H7 (cell line): ENCODE results near the gene SERPINA6. TPM values are rescaled to one million over a fixed set of nuclear protein-coding genes. Genes with fewer than 3 reads are reported as not detected.
"Not testable (repeated sequence)": the region's sequence is repeated elsewhere in the genome, so short reads cannot be mapped to it uniquely, and the experiment has no call there.

Experiments
- DNase-seq: peaks from one replicate; pipeline ENCODE4 v3.0.0; 2012
- H3K27me3 ChIP-seq: 2 replicates; pipeline ENCODE4 v1.6.0; 2011; ENCODE audit warnings: mild to moderate bottlenecking, low read length; ENCODE audit not compliant: control insufficient read depth, insufficient read depth
- H3K36me3 ChIP-seq: replicated peaks from 2 replicates; pipeline ENCODE4 v1.5.1; 2011; ENCODE audit warnings: low read length; ENCODE audit not compliant: control insufficient read depth, insufficient read depth
- H3K4me3 ChIP-seq: 2 replicates; pipeline ENCODE4 v1.5.1; 2011; ENCODE audit warnings: low read depth, mild to moderate bottlenecking, control low read depth, low read length, moderate library complexity; ENCODE audit not compliant: insufficient read depth
- total RNA-seq: library from RNA; depleted of rRNA; stranded (reverse); fragments of >200 nt; shearing (Covaris generic); gene quantifications from 2 replicates; pipeline ENCODE4 v1.2.3, GENCODE V29; 2014; rRNA removed

Gene SERPINA6
- total RNA-seq, 1 experiment from 2014 or later, result not detected

- Histone ChIP-seq H3K4me3 (no peak overlapping the region), H3K36me3 (no peaks in the 10 kb centered on the region), H3K27me3 (no peaks in the 10 kb centered on the region)
- no peak for DNase-seq
These were observed 44.4 kb downstream of the SERPINA6 start for GRCh38 chr14:94278731-94279130.

GRCh38 chr14:94276898-94277561 is 46.1 kb downstream of the SERPINA6 start:
- H3K36me3 ChIP-seq, DNase-seq, H3K4me3 ChIP-seq, H3K27me3 ChIP-seq: not testable (repeated sequence)

DNA sequence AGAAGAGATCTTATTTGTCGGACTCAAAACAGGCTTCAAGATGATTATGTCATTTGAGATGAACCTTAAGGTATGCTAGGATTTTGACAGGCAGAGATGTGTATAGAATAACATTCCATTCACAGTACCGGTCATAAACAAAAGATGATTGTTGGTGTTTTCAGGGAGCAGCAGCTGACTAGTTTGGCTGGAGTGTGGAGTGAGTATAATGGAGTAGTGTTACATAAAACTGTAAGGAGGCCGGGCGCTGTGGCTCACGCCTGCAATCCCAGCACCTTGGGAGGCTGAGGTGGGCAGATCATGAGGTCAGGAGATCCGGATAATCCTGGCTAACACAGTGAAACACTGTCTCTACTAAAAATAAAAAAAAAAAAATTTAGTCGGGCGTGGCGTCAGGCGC is 54.0 kb downstream of the SERPINA6 start:
- H3K27me3 ChIP-seq, result no peaks in the 10 kb centered on the region
- DNase-seq, result no peak
- no peaks in the 10 kb centered on the region for H3K36me3 ChIP-seq
- no peak overlapping the region for H3K4me3 ChIP-seq

GRCh38 chr14:94268582-94268981 is 54.6 kb downstream of the SERPINA6 start:
- not testable (repeated sequence) for H3K27me3 ChIP-seq, H3K4me3 ChIP-seq, H3K36me3 ChIP-seq, DNase-seq

DNA sequence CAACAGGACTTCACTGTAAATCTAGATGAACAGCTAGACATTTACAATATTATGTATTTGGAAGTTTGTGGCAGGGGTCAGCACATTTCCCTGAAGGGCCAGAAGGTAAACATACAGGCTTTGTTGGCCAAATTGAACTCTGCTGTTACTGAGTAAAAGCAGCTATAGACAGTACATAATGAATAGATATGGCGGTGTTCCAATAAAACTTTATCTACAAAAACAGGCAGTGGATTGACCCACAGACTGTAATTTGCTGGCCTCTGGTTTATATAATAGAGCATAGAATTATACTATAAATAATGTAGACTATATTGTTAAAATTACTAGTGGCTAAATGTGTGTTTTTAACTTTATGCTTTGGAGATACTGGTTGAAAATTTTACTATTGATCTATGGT is 55.8 kb downstream of the SERPINA6 start:
- H3K4me3 ChIP-seq, result no peak overlapping the region
- DNase-seq, result no peak

DNA sequence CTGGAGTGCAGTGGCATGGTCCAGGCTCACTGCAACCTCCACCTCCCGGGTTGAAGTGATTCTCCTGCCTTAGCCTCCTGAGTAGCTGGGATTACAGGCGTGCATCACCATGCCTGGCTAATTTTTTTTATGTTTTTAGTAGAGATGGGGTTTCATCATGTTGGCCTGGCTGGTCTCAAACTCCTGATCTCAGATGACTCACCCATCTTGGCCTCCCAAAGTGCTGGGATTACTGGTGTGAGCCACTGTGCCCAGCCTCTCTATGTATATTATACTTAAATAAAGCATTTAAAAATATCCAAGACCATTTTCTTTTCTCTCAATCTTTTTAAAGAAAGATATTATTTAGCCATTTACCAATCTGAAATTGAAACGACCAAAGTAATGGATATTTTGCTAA is 58.9 kb downstream of the SERPINA6 start:
- not testable (repeated sequence) for H3K36me3 ChIP-seq, H3K27me3 ChIP-seq, H3K4me3 ChIP-seq, DNase-seq

More for the DNA sequence above, 55.8 kb downstream of the SERPINA6 start:
- Histone ChIP-seq H3K27me3 (no peaks in the 10 kb centered on the region), H3K36me3 (no peaks in the 10 kb centered on the region)

Other genes with a start within 250 kb of the SERPINA6 start
- 198 and 211 TPM in 2 replicates for gene DDX24, start 242.1 kb downstream of the SERPINA6 start, total RNA-seq
- gene IFI27L1, start 242.0 kb downstream of the SERPINA6 start, total RNA-seq, result 14.3 and 16.4 TPM in 2 replicates
- gene IFI27, start 212.6 kb downstream of the SERPINA6 start, total RNA-seq, result 0.62 TPM in 1 of 2 replicates, not detected in the other
- gene IFI27L2, start 193.7 kb downstream of the SERPINA6 start, total RNA-seq, result 25.6 and 26.3 TPM in 2 replicates
- 2.3 and 3.0 TPM in 2 replicates for gene PPP4R4, start 149.0 kb downstream of the SERPINA6 start, total RNA-seq
- gene SERPINA10, start 30.1 kb downstream of the SERPINA6 start, total RNA-seq, result not detected in 2 replicates
- gene SERPINA2, start 43.4 kb upstream of the SERPINA6 start, total RNA-seq, result not detected in 2 replicates
- gene SERPINA1, start 65.3 kb upstream of the SERPINA6 start, total RNA-seq, result 0.18 TPM in 1 of 2 replicates, not detected in the other
- gene SERPINA11, start 129.5 kb upstream of the SERPINA6 start, total RNA-seq, result 0.26 and 0.28 TPM in 2 replicates
- gene SERPINA9, start 152.9 kb upstream of the SERPINA6 start, total RNA-seq, result not detected in 2 replicates
- not detected in 2 replicates for gene SERPINA12, start 186.1 kb upstream of the SERPINA6 start, total RNA-seq
- gene SERPINA4, start 238.1 kb upstream of the SERPINA6 start, total RNA-seq, result not detected in 2 replicates